Vagina (tissue), 2 donors: ENCODE measurements around the gene FMNL2.

Source experiments
- CTCF ChIP-seq, 3 experiments: fragments of 450-650 bp in 2 of 3; fragments of 200-600 bp in 1 of 3; sonication (generic) in 1 of 3; IDR thresholded peaks; one replicate each; pipeline ENCODE4 v1.5.1; 2017 to 2019; ENCODE audit warnings: antibody characterized with exemption in 3 of 3, mild to moderate bottlenecking in 2 of 3, moderate library complexity in 2 of 3
- POLR2AphosphoS5 ChIP-seq, 2 donors: sonication (generic); formaldehyde crosslinking; IDR thresholded peaks; one replicate each; pipeline ENCODE4 v1.9.0; 2017; ENCODE audit warnings: antibody characterized with exemption in 2 of 2, mild to moderate bottlenecking in 2 of 2, low read depth in 1 of 2; ENCODE audit not compliant: insufficient read depth in 1 of 2

GRCh38 chr2:152623775-152624174 lies 288.8 kb downstream of the FMNL2 start:
- TF ChIP-seq POLR2AphosphoS5 (IDR thresholded peaks at IDR 0.05; ENCODE audit: insufficient read depth in 1 of 2, low read depth in 1 of 2) (no peak), CTCF (IDR thresholded peaks at IDR 0.05) (no peak)
